NCI-H82 (cell line): ENCODE measurements around the gene CNOT3.
"Not testable (repeated sequence)": the region's sequence is repeated elsewhere in the genome, so short reads cannot be mapped to it uniquely, and the experiment has no call there.

Source experiments
- DNase-seq: peaks from one replicate; lab custom pipeline; 2025; lab: John Stamatoyannopoulos, UW

The CNOT3 gene

DNA sequence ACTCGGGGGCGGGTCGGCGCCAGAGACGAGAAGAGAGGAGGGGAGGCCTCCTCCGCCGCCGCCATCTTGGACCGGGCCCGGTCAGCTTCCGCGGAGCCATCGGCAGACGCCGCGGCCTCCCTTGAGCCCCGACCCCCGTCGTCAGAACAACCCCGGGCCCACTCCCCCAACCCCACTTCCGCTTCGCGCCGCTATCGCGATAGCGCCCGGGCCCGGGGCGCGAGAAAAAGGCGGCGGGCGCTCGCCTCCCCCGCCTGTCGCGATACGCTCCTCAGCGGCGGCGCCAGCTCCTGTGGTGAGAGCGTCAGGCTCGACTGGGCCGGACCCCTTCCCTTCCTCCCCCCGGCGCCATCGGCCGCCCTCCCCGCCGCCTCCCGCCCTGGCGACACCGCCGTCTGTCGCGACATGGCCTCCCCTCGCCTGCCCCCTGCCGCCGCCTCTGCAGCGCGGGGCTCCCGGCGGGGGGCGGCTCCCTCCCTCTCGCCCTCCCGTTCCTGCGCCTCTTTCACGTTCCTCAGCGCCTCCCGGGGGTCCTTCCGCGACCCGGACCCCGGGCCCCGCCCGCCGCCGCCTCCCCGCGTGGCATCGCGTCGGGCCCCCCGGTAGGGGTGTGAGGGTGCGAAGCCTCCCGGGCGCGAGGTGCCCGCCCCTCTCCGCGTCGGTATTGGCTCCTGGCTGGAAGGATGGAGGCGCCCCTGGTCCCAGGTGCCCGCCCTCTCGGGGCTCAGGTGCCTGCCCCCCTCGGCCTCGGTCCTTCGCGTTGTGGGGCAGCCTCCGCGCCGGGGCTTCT is at the start of gene CNOT3:
CNOT3 (plus strand) TSS at position 64 of the 790 bp plus-strand sequence. CDS start 5,217 bp downstream, outside the sequence.
- no peak for DNase-seq

DNA sequence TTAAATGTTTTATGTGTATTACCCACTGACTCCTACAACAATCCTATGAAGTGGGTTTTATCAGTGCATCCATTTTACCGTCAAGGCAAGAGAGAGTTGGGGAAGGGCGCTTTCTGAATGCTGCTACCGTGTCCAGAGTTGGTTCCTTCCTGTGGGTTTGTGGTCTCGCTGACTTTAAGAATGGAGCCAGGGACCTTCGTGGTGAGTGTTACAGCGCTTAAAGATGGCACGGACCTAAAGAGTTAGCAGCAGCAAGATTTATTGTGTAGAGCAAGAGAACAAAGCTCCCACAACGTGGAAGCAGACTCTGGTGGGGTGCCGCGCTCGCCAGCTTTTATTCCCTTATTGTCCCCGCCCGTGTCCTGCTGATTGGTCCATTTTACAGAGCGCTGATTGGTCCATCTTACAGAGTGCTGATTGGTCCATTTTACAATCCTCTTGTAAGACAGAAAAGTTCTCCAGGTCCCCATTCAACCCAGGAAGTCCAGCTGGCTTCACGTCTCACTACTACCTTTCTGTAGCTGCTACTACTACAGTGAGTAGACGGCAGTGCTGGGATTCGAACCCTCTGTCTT is 43.0 kb upstream of the CNOT3 start:
- no peak for DNase-seq

DNA sequence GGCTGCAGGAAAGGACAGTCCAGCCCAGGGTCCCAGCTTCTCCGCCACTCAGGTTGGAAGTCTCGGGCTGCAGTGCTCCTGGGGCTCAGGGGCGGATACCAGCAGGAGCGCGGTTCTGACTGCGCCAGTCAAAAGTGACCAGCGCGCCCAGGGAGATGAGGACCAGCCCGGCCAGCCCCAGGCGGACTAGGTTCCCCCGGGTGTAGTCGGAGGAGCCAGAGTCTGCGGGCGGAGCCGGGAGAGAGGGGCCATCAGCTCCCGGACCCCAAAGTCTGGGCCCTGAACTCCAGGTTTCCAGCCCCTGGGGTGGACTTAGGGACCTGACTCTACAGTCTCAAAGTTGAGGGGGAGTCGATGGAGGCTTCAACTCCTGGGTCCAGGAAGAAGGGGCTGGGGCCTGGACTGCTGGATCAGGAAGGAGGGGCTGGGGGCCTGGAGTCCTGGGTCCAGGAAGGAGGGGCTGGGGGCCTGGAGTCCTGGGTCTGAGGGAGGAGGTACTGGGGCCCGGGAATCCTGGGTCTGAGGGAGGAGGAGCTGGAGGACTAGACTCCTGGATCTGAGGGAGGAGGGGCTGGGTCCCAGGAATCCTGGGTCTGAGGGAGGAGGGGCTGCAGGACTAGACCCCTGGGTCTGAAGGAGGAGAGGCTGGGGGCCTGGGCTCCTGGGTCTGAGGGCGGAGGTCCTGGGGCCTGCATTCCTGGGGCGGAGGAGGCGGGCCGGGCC is 42.3 kb upstream of the CNOT3 start:
- no peak for DNase-seq

DNA sequence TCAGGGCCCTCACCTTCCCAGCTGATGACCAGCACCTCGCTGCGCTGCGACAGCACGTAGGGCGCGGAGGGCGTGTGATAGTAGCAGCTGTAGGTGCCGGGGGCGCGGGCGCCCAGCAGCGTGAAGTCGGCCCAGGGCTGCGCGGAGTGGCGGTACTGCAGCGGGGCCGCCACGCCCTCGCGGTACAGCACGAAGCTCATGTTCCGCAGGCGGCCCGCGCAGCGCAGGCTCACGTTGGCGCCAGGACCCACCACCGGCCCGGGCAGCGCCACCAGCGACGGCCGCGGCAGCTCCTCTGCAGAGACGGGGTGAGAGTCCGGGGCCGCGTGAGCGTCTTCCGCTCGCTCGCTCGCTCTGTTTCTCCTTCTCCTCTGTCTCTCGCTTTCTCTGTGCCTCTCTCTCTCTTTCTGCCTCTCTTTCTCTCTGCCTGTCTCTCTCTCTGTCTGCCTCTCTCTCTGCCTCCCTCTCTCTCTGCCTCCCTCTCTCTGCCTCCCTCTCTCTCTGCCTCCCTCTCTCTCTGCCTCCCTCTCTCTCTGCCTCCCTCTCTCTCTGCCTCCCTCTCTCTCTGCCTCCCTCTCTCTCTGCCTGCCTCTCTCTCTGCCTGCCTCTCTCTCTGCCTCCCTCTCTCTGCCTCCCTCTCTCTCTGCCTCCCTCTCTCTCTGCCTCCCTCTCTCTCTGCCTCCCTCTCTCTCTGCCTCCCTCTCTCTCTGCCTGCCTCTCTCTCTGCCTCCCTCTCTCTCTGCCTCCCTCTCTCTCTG is 41.5 kb upstream of the CNOT3 start:
- peak; percentile 44 for DNase-seq

DNA sequence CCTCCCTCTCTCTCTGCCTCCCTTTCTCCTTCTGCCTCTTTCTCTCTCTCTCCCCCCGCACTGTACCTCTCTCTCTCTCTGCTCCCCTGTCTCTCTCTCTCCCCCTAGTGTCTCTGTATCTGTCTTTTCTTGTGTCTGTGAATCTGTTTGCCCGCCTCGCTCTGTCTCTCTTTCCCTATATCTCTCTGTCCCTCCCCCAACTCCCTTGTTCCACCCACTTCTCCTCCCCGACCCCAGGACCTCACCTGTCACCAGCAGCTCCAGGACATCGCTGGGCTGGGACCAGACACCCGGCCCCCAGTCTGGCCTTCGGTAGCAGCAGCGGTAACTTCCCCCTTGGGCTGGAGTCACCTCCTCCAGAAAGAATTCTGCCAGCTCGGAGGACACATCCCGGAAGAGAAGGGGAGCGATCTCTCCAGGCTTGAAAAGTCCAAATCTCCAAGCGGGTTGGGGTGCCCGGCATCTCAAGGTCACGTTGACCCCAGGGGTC is 40.9 kb upstream of the CNOT3 start:
- DNase-seq: peak; percentile 11

DNA sequence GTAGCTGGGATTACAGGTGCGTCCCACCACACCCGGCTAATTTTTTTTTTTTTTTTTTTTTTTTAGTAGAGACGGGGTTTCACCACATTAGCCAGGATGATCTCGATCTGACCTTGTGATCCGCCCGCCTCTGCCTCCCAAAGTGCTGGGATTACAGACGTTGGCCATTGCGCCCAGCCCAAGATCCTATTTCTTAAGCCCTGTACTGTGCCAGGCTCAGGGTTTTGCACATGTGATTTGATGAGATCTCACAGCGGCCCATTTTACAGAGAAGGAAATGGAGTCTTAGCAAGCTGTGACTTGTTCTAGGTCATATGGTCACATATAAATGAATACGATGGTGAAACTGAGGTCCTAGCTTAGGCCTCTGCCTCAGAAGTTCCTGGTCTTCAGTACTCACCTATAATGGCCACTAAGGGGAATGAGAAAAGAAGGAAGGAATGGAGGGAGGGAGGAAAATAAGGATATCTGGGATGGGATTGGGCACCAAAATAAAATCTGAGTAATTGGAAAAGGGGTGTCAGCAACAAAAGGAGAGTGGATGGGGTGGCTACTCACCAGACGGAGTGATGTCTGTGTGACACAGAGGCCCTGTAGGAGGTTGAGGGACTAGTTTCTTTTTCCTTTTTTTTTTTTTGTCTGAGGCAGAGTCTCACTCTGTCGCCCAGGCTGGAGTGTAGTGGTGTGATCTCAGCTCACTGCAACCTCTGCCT is 38.2 kb upstream of the CNOT3 start:
- DNase-seq: no peak

DNA sequence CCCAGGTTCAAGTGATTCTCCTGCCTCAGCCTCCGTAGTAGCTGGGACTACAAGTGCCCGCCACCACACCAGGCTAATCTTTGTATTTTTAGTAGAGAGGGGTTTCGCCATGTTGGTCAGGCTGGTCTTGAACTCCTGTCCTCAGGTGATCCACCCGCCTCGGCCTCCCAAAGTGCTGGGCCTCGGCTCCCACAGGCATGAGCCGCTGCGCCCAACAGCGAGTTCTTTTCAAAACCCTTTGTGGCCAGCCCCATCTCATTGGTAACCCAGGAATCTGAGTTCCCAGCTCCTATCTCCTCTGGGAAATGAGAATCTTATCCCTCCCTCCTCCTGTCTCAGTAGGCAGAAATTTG is 37.7 kb upstream of the CNOT3 start:
- not testable (repeated sequence) for DNase-seq

DNA sequence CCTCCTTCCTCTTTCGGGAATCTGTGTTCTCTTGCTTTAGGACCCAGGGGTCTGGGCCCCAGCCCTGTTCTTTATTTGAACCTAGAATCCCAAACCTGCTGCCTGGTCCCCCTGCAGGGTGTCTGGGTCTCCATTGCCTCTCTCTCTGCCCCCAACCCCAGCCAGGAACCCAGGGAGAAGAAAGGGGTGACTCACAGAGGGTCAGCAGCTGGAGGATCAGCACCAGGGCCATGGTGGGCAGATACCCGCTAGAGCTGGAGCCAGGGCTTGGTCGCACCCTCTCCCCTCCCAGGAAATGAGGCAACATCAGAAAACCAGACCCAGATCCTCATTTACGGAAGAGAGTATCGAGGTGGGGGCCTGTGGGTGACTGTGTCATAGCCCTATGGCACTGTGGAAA is 37.0 kb upstream of the CNOT3 start, which contains the start of gene OSCAR:
OSCAR (minus strand) TSS at position 243 of the 400 bp plus-strand sequence; CDS start at position 232, 11 bp downstream.
- DNase-seq: no peak

DNA sequence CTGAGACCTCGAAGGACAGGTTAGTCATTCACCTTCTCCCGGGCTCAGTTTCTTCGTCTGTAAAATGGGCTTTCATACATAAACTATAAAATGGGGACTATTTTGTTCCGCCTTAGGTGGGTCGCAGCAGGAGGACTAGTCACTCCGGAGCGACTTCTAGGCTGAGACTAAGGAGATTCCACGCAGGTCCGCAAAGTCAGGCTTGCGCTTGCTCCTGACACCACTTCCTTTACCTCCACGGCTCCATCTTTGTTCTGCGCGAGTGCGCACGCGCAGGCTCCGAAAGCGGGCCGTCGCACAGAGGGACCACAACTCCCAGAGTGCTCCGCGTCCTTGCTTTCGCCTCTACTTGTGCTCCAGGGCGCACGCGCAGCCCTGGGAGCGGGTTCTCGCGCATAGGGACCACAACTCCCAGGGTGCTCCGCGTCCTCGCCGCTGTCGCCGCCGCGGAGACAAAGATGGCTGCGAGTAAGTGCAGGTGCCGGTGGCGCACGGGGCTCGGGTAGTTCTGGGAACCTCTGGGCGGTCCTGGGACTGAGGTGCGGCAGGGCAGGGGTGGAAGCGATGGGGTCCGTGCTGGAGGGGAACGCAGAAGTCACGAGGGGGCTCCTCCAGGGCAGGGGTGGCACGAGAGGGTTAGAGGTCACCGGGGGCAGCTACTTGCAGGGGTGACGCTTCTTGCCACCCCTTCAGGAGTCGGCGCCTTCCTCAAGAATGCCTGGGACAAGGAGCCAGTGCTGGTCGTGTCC is 35.0 kb upstream of the CNOT3 start, which contains the start of gene NDUFA3:
NDUFA3 (plus strand) TSS at position 435 of the 749 bp plus-strand sequence; CDS start at position 459, 24 bp downstream.
- DNase-seq: peak; percentile 99

DNA sequence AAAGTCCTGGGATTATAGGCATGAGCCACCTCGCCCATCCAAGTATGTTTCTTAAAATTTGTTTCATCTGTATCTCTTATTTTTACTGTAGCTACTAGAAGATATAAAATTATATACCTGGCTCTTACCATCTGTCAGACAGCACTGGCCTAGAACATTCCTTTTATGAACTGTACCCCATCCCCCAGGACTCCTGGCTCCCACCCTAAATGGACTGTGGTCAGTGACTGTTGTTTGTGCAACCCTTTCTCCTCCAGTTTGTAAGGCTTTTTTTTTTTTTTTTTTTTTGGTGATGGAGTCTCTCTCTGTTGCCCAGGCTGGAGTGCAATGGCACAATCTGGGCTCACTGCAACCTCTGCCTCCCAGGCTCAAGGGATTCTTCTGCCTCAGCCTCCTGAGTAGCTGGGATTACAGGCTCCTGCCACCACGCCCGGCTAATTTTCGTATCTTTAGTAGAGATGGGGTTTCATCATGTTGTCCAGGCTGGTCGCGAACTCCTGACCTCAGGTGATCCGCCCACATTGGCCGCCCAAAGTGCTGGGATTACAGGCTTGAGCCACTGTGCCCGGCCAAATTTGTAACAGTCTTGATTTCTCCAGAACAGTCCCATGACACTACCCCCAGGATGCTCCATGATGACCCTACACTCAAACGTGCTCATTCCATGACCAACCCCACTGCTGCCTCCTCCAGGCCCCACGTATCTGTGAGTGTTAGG is 32.4 kb upstream of the CNOT3 start:
- no peak for DNase-seq

DNA sequence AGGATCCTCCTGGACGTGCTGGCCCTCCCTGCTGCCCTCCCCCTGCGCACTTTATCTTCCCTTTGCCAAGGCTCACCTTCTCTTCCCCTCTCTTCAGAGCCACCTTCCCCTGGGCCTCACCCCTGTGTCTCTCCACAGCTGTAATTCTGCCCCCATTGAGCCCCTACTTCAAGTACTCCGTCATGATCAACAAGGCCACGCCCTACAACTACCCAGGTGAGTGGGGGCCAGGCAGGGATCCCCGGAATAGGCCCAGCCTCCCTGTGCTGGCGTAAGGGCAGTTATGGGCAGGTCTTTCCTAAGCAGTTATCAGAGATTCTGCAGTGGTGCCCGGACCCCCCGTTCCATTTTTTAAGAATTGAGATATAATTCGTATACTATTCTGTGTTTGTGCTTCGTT is 31.8 kb upstream of the CNOT3 start:
- no peak for DNase-seq

DNA sequence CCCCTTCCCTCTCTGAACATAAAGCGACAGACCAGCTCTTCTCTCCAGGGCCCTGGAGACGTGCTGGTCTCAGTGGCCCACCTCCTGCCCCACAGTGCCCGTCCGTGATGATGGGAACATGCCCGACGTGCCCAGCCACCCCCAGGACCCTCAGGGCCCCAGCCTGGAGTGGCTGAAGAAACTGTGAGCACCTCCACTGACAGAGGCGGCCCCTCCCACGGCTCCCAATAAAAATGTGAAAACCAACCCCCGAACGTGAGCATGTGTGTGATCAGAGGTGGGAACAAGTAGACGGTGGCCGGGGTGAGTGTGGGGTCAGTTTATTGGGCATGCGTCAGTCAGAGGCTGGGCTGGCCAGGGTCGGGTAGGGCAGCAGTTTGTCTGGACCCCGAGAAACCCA is 30.8 kb upstream of the CNOT3 start:
- no peak for DNase-seq

DNA sequence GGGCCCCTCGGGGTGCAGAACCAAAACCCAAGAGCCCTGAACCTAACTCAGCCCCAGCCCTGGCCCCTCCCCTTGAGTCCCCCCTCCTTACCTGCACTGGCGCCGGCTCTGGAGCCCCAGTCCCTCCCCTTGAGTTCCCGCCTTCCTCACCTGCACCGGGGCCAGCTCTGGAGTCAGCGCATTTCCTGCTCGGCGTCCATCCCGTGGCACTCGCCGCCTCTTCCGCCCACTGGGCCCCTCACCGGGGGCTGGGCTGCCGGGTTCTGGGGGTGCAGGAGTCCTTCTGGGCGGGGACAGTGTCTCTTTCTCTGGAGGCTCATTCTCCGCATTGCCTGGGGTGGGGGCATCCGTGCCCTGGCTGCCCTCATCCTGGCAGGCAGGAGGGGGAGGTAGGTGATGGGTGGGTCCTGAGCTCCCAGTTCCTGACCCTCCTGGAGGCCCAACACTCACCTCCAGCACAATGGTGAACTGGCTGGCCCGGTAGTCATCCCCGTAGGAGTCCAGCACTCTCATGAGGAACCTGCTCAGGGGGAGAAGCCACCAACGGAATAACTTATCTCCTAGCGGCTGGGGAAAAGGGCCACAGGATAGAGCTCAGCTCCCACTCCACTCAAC is 29.6 kb upstream of the CNOT3 start:
- DNase-seq: no peak

DNA sequence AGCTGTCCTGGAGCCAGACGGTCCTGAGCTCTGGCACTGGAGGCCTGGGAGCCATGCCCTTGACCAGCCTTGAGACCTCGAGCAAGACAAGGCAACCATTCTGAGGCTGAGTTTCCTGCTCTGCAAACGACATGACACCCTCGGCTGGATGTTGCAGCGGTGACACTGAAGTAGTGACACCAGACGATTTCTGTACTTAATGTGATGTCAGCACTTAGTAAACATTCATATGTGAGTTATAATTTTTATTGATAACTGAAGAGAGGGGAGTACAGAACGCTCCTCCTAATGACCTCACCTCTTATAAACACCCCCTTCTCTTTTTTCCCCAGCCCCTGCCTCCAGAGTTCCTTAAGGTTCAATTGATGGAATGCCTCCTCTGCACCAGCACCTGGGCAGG is 29.1 kb upstream of the CNOT3 start:
- DNase-seq: no peak

DNA sequence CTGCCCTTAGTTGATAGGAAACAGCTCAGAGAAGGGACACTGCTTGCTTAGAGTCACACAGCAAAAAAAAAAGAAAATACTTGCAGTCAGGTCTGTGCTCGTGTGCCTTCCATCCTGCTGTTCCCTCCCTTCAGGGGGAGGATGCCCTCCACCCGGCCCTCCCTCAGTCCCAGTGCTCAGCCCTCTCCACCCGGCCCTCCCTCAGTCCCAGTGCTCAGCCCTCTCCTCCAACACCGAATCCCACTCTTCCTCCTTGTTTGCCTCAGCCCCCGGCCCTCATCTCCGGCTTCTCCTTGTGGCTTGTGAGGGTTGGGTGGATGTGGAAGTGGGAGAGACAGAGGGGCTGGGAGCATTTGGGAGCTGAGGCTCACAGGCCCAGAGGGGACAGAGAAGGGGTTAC is 27.9 kb upstream of the CNOT3 start:
- no peak for DNase-seq

DNA sequence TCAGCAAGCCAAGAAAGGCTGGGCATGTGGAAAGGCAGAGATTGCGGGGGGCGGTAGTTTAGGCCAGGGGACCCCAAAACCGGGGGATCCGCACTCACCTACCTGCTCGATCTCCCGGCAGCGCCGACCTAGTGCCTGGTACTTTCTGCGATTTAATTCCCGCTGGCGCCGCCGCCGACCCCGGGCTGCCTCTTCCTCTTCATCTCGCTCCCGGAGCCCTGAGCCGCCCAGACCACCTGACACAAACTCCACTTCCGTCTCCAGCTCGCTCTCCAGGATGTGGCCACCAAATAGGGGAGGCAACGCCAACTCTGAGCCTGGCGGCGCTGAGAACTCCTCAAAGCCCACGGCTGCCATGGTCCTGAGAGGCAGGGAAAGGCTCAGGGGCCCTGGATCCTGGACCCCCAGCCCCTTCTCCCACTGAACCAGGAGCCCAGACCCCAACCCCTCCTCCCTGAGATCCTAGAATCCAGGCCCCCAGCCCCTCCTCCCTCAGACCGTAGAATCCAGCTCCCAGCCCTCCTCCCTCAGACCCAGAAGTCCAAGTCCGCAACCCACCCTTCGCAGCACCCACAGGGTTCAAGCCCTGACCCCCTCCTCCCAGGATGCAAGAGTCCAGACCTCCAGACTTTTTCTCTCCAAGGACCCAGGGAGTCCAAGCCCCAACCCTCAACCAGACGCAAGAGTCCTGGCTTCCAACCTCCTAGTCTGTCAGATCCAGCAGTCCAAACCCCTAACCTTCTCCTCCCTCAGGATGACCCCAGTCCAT is 23.0 kb upstream of the CNOT3 start:
- peak; percentile 65 for DNase-seq

DNA sequence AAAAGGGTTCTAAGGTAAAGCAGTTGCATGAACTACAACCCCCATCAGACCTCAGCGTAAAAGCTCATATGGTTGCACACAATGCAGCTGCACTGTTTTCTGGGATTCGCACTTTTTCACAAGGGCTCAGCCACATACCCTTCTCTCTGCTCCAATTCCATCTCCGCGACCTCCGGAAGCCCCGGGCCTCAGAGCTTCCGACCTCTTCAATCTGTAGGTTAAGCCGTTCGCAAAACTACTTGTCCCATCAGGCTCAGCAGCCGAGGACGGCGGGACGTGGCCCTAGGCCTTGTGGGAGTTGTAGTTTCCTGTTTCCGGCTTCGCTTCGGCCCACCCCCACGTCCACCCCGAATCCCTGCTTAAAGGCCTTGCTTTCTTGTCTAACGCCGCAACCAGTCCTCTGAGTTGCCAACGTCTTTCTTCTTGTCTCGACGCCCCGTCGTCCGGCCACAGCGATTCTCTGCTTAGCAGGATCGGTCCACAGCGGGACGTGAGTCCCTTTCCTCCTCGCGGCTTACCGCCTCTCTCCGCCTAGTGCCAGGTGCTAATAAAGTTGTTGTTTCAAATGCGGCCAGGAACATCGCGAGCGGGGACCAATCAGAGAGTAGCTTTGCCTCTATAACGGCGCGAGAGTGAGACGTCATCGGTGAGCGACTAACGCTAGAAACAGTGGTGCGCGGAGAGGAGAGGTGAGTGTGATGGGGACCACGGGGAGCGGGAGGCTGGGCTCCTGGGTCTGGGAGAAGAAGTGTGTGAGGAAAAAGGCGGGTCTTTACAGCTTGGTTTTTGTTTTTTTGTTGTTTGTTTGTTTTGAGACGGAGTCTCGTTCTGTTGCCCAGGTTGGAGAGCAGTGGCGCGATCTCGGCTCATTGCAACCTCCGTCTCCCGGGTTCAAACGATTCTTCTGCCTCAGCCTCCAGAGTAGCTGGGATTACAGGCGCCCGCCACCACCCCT is 22.2 kb upstream of the CNOT3 start, which contains the start of the genes PRPF31 and TFPT:
PRPF31 (plus strand) TSS at position 646 of the 955 bp plus-strand sequence. CDS start 2,525 bp downstream, outside the sequence.
TFPT (minus strand) TSS at position 549 of the 955 bp plus-strand sequence; CDS start at position 161, 388 bp downstream.
- DNase-seq: peak; percentile 99
